Keratinocyte (primary cell): ENCODE measurements around the gene A4GALT.

ENCODE experiments used
- CTCF ChIP-seq, 3 experiments: IDR thresholded peaks in 1 of 3; conservative IDR thresholded peaks in 1 of 3; optimal IDR thresholded peaks in 1 of 3; 2 replicates in 2 of 3; 3 replicates in 1 of 3; pipeline versions ENCODE3 to v1.5.1; 2011; ENCODE audit warnings: low read length in 3 of 3, mild to moderate bottlenecking in 3 of 3, moderate library complexity in 2 of 3, control low read depth in 1 of 3, inconsistent platforms in 1 of 3; ENCODE audit not compliant: insufficient read depth in 2 of 3; ENCODE audit errors: extremely low read depth in 1 of 3
- EZH2 ChIP-seq: IDR thresholded peaks from one replicate; pipeline ENCODE4 v1.6.1; 2012; ENCODE audit warnings: inconsistent platforms, mild to moderate bottlenecking, low read length, moderate library complexity

- TF ChIP-seq CTCF (optimal IDR thresholded peaks at IDR 0.05 in 1 of 3, IDR thresholded peaks at IDR 0.05 in 1 of 3, conservative IDR thresholded peaks at IDR 0.05 in 1 of 3; ENCODE audit: extremely low read depth in 1 of 3, insufficient read depth in 2 of 3, low read length in 3 of 3) (no peak), EZH2 (no peak)
These were observed 72.7 kb downstream of the A4GALT start for GRCh38 chr22:42648017-42648367.
